NOMO-1 (cell line): ENCODE measurements around the gene SMIM45.

Experiments
- DNase-seq, 2 experiments: peaks; one replicate each; lab custom pipeline; 2025; ENCODE audit not compliant: unreplicated experiment in 2 of 2; lab: John Stamatoyannopoulos, UW

SMIM45 gene

GRCh38 chr22:41951898-41952474 lies at the start of gene SMIM45:
TSS of gene SMIM45 (plus strand) at chr22:41952150.
- DNase-seq: no peak

- no peak for DNase-seq
Observed at GRCh38 chr22:41902932-41903421, 49.0 kb upstream of the SMIM45 start.

- no peak for DNase-seq
Observed at GRCh38 chr22:41904450-41905410, 47.2 kb upstream of the SMIM45 start.

- DNase-seq: no peak
Observed at GRCh38 chr22:41905411-41906202, 46.3 kb upstream of the SMIM45 start.

GRCh38 chr22:41906822-41907221 lies 45.1 kb upstream of the SMIM45 start:
- DNase-seq: no peak

- DNase-seq: no peak
Observed at GRCh38 chr22:41907436-41908401, 44.2 kb upstream of the SMIM45 start.

GRCh38 chr22:41908411-41909309 lies 43.3 kb upstream of the SMIM45 start:
- DNase-seq: peak; percentile 50 to 51

GRCh38 chr22:41909310-41910049 lies 42.5 kb upstream of the SMIM45 start:
- no peak for DNase-seq

GRCh38 chr22:41910050-41911000 lies 41.6 kb upstream of the SMIM45 start:
- no peak for DNase-seq

GRCh38 chr22:41911001-41911611 lies 40.8 kb upstream of the SMIM45 start:
- no peak for DNase-seq

- DNase-seq: no peak
Observed at GRCh38 chr22:41912338-41913039, 39.5 kb upstream of the SMIM45 start.

GRCh38 chr22:41913040-41913719 lies 38.8 kb upstream of the SMIM45 start:
- DNase-seq: no peak

GRCh38 chr22:41913842-41914534 lies 38.0 kb upstream of the SMIM45 start:
- no peak for DNase-seq

- DNase-seq: no peak
Observed at GRCh38 chr22:41914611-41915034, 37.3 kb upstream of the SMIM45 start.
